Loucy (cell line): ENCODE measurements around the gene KIF14.
A peak's percentile ranks its signal among the peaks of the same experiment; 100 is the strongest.

Source experiments
- H2AFZ ChIP-seq: fragments of 200-600 bp; sonication (generic); 2 replicates; pipeline ENCODE4 v1.6.0; 2016; ENCODE audit warnings: antibody characterized with exemption, mild to moderate bottlenecking, low read length, moderate library complexity
- H3F3A ChIP-seq: fragments of 200-600 bp; 2 replicates; pipeline ENCODE4 v1.6.0; 2016; ENCODE audit warnings: antibody characterized with exemption, low read depth, mild to moderate bottlenecking
- H3K27me3 ChIP-seq: fragments of 200-600 bp; sonication (generic); 2 replicates; pipeline ENCODE4 v1.6.1; 2014; ENCODE audit warnings: low read length, mild to moderate bottlenecking; ENCODE audit not compliant: insufficient read depth, poor library complexity, severe bottlenecking
- H3K36me3 ChIP-seq: fragments of 200-600 bp; sonication (generic); 2 replicates; pipeline ENCODE4 v1.6.1; 2016; ENCODE audit warnings: low read length; ENCODE audit not compliant: insufficient read depth
- H3K4me1 ChIP-seq: fragments of 200-600 bp; sonication (generic); 2 replicates; pipeline ENCODE4 v1.5.1; 2014; ENCODE audit warnings: low read length, mild to moderate bottlenecking; ENCODE audit not compliant: insufficient read depth, poor library complexity, severe bottlenecking
- H3K4me2 ChIP-seq: fragments of 200-600 bp; sonication (generic); 2 replicates; pipeline ENCODE4 v1.6.0; 2014; ENCODE audit warnings: antibody characterized with exemption, low read length, low read depth, mild to moderate bottlenecking; ENCODE audit not compliant: poor library complexity, severe bottlenecking
- H3K4me3 ChIP-seq: fragments of 200-600 bp; sonication (generic); 2 replicates; pipeline ENCODE4 v1.5.1; 2014; ENCODE audit warnings: low read length, mild to moderate bottlenecking, mixed read lengths; ENCODE audit not compliant: poor library complexity, severe bottlenecking
- H3K79me2 ChIP-seq: fragments of 200-600 bp; sonication (generic); 2 replicates; pipeline ENCODE4 v1.6.1; 2014; ENCODE audit warnings: low read length; ENCODE audit not compliant: insufficient read depth
- H3K9ac ChIP-seq: fragments of 200-600 bp; sonication (generic); 2 replicates; pipeline ENCODE4 v1.6.0; 2014; ENCODE audit warnings: mild to moderate bottlenecking, low read depth, low read length, moderate library complexity; ENCODE audit not compliant: poor library complexity, severe bottlenecking
- H3K9me2 ChIP-seq: fragments of 200-600 bp; sonication (generic); replicated peaks from 2 replicates; pipeline ENCODE4 v1.6.1; 2016; ENCODE audit warnings: low read depth, low read length, mixed read lengths
- H3K9me3 ChIP-seq: fragments of 200-600 bp; sonication (generic); 2 replicates; pipeline ENCODE4 v1.6.1; 2014; ENCODE audit warnings: mild to moderate bottlenecking, antibody characterized with exemption, low read length, low read depth; ENCODE audit not compliant: insufficient read depth
- H4K20me1 ChIP-seq: fragments of 200-600 bp; sonication (generic); 2 replicates; pipeline ENCODE4 v1.6.0; 2014; ENCODE audit warnings: antibody characterized with exemption, low read length, mild to moderate bottlenecking; ENCODE audit not compliant: insufficient read depth, poor library complexity, severe bottlenecking
- CTCF ChIP-seq: fragments of 200-600 bp; sonication (generic); conservative IDR thresholded peaks from 2 replicates; pipeline ENCODE4 v1.5.1; 2014; ENCODE audit warnings: mild to moderate bottlenecking, antibody characterized with exemption, low read length
- EZH2phosphoT487 ChIP-seq: fragments of 200-600 bp; IDR thresholded peaks from 2 replicates; pipeline ENCODE4 v1.6.1; 2018; ENCODE audit warnings: antibody characterized with exemption, mild to moderate bottlenecking, moderate library complexity, borderline replicate concordance

KIF14 gene

GRCh38 chr1:200542162-200542561 is 78.4 kb downstream of the KIF14 start:
- Histone ChIP-seq H2AFZ (no peak overlapping the region), H3K4me2 (no peak overlapping the region), H3K27me3 (no peaks in the 10 kb centered on the region), H3K36me3 (no peaks in the 10 kb centered on the region), H3F3A (no peaks in the 10 kb centered on the region), H3K4me3 (no peak overlapping the region), H3K9me2 (no peaks in the 10 kb centered on the region), H3K9ac (no peak overlapping the region), H3K79me2 (no peaks in the 10 kb centered on the region), H4K20me1 (no peaks in the 10 kb centered on the region), H3K4me1 (no peaks in the 10 kb centered on the region), H3K9me3 (no peaks in the 10 kb centered on the region)
- TF ChIP-seq EZH2phosphoT487 = no peak

- H3F3A ChIP-seq = no peaks in the 10 kb centered on the region
- no peaks in the 10 kb centered on the region for H3K9me2 ChIP-seq
- no peak overlapping the region for H3K9ac ChIP-seq
- H3K36me3 ChIP-seq = no peaks in the 10 kb centered on the region
- H3K27me3 ChIP-seq = no peaks in the 10 kb centered on the region
- no peaks in the 10 kb centered on the region for H3K4me1 ChIP-seq
- H3K79me2 ChIP-seq = no peaks in the 10 kb centered on the region
- H3K4me3 ChIP-seq = no peak overlapping the region
- no peak for TF ChIP-seq CTCF
- no peak for TF ChIP-seq EZH2phosphoT487
- no peaks in the 10 kb centered on the region for H3K9me3 ChIP-seq
- H3K4me2 ChIP-seq = no peak overlapping the region
- no peak overlapping the region for H2AFZ ChIP-seq
- no peaks in the 10 kb centered on the region for H4K20me1 ChIP-seq
These were observed 80.3 kb downstream of the KIF14 start for GRCh38 chr1:200540281-200540680.

GRCh38 chr1:200538179-200538578 is 82.4 kb downstream of the KIF14 start:
- H3K4me2 ChIP-seq = no peak overlapping the region
- no peak overlapping the region for H3K9ac ChIP-seq
- no peaks in the 10 kb centered on the region for H3F3A ChIP-seq
- H4K20me1 ChIP-seq = no peaks in the 10 kb centered on the region
- H2AFZ ChIP-seq = no peak overlapping the region
- no peaks in the 10 kb centered on the region for H3K36me3 ChIP-seq
- no peaks in the 10 kb centered on the region for H3K4me1 ChIP-seq
- TF ChIP-seq EZH2phosphoT487 = no peak
- TF ChIP-seq CTCF = no peak
- H3K27me3 ChIP-seq = no peaks in the 10 kb centered on the region
- H3K9me2 ChIP-seq = no peaks in the 10 kb centered on the region
- H3K9me3 ChIP-seq = no peaks in the 10 kb centered on the region
- H3K4me3 ChIP-seq = no peak overlapping the region
- no peaks in the 10 kb centered on the region for H3K79me2 ChIP-seq

GRCh38 chr1:200535605-200536004 is 84.9 kb downstream of the KIF14 start:
- Histone ChIP-seq H4K20me1 (no peaks in the 10 kb centered on the region), H3K36me3 (no peaks in the 10 kb centered on the region), H3K4me2 (no peak overlapping the region), H3K9ac (no peak overlapping the region), H3K9me3 (no peaks in the 10 kb centered on the region), H3K4me1 (peaks cover 6% of the 10 kb centered on the region), H3K4me3 (no peak overlapping the region), H3F3A (no peaks in the 10 kb centered on the region), H3K79me2 (no peaks in the 10 kb centered on the region), H3K27me3 (no peaks in the 10 kb centered on the region), H3K9me2 (no peaks in the 10 kb centered on the region), H2AFZ (no peak overlapping the region)
- TF ChIP-seq EZH2phosphoT487 (no peak), CTCF (peak; percentile 66)
